IPS-18a (cell line): Measurements from ENCODE around the gene DYSF.

Experiments
- H3K27ac ChIP-seq: one replicate; pipeline ENCODE4 v1.5.1; 2013; ENCODE audit warnings: low read length
- H3K27me3 ChIP-seq: one replicate; pipeline ENCODE4 v1.6.1; 2013; ENCODE audit warnings: mild to moderate bottlenecking, low read length; ENCODE audit not compliant: control insufficient read depth, insufficient read depth
- H3K36me3 ChIP-seq: one replicate; pipeline ENCODE4 v1.6.1; 2013; ENCODE audit warnings: low read depth, low read length; ENCODE audit not compliant: control insufficient read depth
- H3K4me1 ChIP-seq: one replicate; pipeline ENCODE4 v1.6.1; 2013; ENCODE audit warnings: low read depth, low read length; ENCODE audit not compliant: control insufficient read depth
- H3K4me3 ChIP-seq: one replicate; pipeline ENCODE4 v1.5.1; 2013; ENCODE audit warnings: low read length
- H3K9ac ChIP-seq: one replicate; pipeline ENCODE4 v1.6.1; 2013; ENCODE audit warnings: mild to moderate bottlenecking, low read length, moderate library complexity
- H3K9me3 ChIP-seq: one replicate; pipeline ENCODE4 v1.6.1; 2013; ENCODE audit warnings: low read depth, low read length; ENCODE audit not compliant: control insufficient read depth

Gene DYSF

GRCh38 chr2:71710367-71711132 lies 257.2 kb downstream of the DYSF start:
- no peaks in the 10 kb centered on the region for H3K9me3 ChIP-seq
- H3K27me3 ChIP-seq, result no peaks in the 10 kb centered on the region
- H3K27ac ChIP-seq, result no peak overlapping the region
- no peaks in the 10 kb centered on the region for H3K36me3 ChIP-seq
- H3K4me3 ChIP-seq, result no peak overlapping the region
- no peak overlapping the region for H3K9ac ChIP-seq
- no peaks in the 10 kb centered on the region for H3K4me1 ChIP-seq

DNA sequence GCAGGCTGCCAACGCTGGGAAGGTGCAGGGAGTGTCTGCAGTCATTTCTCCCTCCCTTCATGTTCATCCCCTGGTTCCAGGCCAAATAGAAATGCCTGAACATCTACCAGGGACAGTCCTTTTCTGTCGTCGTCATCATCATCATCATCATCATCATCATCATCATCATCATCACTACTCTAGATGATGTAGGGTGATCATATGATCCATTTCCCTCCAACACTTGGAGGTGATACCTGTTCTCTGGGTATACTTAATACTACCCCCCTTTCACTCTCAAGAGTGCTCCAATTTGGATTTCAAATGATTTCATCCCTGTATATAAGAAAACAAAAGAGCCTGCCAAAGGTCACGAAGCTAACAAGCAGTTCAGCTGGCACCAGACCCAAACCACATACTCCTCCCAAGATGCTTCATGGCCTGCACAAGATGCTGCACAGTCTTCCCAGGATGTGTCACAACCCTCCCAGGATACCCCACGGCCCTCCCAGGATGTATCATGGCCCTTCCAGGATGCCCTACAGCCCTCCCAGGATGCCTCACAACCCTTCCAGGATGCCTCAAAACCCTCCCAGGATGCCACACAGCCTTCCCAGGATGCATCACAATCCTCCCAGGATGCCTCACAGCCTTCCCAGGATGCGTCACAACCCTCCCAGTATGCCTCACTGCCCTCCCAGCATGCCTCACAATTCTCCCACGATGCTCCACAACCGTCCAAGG lies 257.9 kb downstream of the DYSF start:
- H3K36me3 ChIP-seq, result no peaks in the 10 kb centered on the region
- H3K27ac ChIP-seq, result no peak overlapping the region
- no peak overlapping the region for H3K9ac ChIP-seq
- H3K4me3 ChIP-seq, result no peak overlapping the region
- H3K9me3 ChIP-seq, result no peaks in the 10 kb centered on the region
- H3K27me3 ChIP-seq, result no peaks in the 10 kb centered on the region
- H3K4me1 ChIP-seq, result no peaks in the 10 kb centered on the region

- no peaks in the 10 kb centered on the region for H3K36me3 ChIP-seq
- H3K27ac ChIP-seq, result no peak overlapping the region
- H3K9ac ChIP-seq, result no peak overlapping the region
- H3K27me3 ChIP-seq, result no peaks in the 10 kb centered on the region
- no peaks in the 10 kb centered on the region for H3K4me1 ChIP-seq
- no peak overlapping the region for H3K4me3 ChIP-seq
- no peaks in the 10 kb centered on the region for H3K9me3 ChIP-seq
These were observed 258.9 kb downstream of the DYSF start for GRCh38 chr2:71712158-71712818.

DNA sequence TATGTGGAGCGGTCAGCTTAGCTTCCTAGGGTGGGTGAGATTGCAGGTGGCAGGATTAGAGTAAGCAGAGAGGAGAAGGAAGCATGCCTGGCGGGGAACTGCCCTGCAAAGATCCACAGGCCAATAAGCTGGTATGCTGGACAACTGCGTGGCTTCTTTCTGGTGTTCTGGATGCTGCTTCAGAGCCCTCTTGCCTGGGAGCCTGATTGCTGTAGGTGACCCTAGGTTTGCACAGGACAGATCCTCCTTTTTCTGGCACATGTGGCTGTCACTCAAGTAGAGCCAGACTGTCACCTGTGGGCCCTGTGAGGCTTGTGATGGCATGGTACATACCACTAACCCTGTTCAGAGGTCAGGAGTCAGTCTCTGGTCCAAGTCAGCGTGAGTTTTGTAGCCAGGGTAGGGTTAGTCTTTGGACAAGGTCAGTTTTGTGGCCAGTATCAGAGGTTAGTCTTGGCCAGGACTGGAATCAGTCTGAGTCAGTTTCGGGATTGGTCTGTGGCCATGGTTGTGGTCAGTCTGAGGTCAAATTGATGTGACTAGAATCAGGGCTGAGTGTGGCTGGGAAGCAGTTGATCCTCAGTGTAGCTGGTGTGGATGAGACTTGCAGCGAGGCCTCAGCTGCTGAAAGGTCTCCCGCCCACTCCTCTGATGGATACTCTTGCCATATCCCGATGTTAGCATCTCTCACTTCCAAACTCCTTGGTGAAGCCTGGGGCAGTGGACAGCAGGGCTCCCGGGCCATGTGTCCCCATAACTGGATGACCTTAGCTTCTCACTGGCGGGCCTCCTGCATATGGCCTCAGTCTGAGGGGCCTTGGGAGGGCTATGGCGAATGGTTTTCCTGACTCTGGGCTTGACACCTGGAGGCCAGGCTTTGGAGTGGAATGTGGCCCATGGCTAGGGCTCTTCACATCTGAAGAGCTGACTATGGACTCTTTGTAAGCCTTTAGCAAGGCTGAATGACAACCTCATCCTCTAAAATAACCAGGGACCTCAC lies 260.5 kb downstream of the DYSF start:
- Histone ChIP-seq H3K9me3 (no peaks in the 10 kb centered on the region), H3K27me3 (no peaks in the 10 kb centered on the region), H3K27ac (no peak overlapping the region), H3K4me3 (no peak overlapping the region), H3K9ac (no peak overlapping the region), H3K36me3 (no peaks in the 10 kb centered on the region), H3K4me1 (no peaks in the 10 kb centered on the region)

GRCh38 chr2:71714601-71715240 lies 261.4 kb downstream of the DYSF start:
- Histone ChIP-seq H3K36me3 (no peaks in the 10 kb centered on the region), H3K27ac (no peak overlapping the region), H3K4me1 (no peaks in the 10 kb centered on the region), H3K4me3 (no peak overlapping the region), H3K9ac (no peak overlapping the region), H3K27me3 (no peaks in the 10 kb centered on the region), H3K9me3 (no peaks in the 10 kb centered on the region)

GRCh38 chr2:71715241-71715750 lies 261.9 kb downstream of the DYSF start:
- no peaks in the 10 kb centered on the region for H3K36me3 ChIP-seq
- no peak overlapping the region for H3K27ac ChIP-seq
- no peaks in the 10 kb centered on the region for H3K27me3 ChIP-seq
- no peak overlapping the region for H3K9ac ChIP-seq
- H3K9me3 ChIP-seq, result no peaks in the 10 kb centered on the region
- H3K4me3 ChIP-seq, result no peak overlapping the region
- no peaks in the 10 kb centered on the region for H3K4me1 ChIP-seq

DNA sequence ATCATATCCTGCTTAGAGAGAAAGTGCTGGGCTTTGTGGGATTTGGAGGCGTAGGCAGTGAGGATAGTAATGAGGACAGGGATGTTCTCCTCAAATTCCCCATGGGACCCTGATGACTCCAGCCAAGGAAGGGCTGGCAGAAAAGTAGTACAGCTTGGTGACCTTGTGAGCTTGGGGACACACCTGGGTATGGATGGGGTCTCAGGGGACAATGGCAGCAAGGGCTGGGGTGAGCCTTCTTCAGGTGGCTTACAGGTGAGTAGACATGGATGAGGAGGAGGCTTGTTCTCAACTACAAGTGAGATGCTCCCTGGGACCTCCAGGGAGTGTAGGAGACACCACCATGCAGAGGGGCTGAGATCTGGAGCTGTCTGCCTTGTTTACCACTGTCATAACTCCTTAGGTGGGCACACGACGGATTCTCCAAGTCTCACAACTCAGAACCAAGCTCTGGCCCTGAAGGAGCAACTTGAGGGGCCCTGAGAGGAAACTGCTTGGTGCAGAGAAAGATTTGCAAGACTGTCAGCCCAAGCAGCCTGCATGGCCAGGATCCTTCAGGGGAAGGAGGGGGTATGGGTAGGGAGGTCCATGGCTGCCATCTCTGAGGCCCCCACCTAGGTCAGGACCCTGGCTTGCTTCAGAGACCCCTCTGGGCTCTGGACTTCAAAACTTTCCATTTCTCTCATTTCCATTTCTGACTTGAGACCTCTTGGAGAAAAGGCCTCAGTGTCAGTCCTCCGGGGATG lies 262.8 kb downstream of the DYSF start:
- Histone ChIP-seq H3K4me3 (no peak overlapping the region), H3K9ac (no peak overlapping the region), H3K9me3 (no peaks in the 10 kb centered on the region), H3K4me1 (no peaks in the 10 kb centered on the region), H3K36me3 (no peaks in the 10 kb centered on the region), H3K27me3 (no peaks in the 10 kb centered on the region), H3K27ac (no peak overlapping the region)

DNA sequence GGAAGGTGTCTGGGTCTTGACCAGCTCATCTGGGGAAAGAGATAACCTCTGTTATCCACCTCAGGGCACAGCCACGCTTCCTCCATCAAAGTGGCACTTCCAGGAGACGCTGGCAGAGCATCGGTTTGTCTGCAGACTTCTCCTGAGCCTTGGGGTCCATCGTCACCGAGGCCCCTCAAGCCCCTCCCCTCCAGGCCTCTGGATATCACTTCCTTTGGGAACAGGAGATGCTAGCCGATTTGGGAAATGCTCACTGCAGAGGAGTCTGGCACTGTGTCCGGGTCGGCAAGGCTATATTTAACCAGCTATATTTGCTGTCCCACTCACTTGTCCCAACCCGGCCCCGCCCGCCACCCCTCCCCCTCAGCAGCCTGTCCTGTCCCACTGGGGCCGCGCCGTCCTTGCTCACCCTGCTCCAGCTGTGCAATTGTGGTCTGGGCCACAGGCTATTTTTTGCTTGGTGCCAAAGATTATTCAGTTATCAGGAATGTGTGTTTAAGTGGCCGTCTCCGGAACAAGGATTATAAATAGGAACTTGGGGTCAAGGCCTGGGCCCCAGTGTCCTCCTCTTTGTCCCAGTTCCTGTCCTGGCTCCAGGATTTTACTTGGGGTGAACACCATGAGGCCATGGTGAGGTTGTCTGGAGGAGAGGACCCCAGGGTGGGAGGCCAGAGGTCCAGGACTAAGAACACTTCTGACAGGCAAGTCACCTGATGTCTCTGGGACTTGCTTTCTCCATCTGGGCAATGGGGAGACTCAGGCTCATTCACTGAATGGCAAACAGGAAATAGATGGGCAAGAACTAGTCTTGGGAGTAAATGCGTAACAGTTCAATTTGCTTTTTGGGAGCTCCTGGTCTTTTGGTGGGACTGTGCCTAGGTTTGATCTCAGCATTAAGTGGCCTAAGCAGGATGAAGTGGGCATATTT lies 263.6 kb downstream of the DYSF start:
- Histone ChIP-seq H3K4me3 (no peak overlapping the region), H3K27me3 (no peaks in the 10 kb centered on the region), H3K9me3 (no peaks in the 10 kb centered on the region), H3K36me3 (no peaks in the 10 kb centered on the region), H3K4me1 (no peaks in the 10 kb centered on the region), H3K27ac (no peak overlapping the region), H3K9ac (no peak overlapping the region)

DNA sequence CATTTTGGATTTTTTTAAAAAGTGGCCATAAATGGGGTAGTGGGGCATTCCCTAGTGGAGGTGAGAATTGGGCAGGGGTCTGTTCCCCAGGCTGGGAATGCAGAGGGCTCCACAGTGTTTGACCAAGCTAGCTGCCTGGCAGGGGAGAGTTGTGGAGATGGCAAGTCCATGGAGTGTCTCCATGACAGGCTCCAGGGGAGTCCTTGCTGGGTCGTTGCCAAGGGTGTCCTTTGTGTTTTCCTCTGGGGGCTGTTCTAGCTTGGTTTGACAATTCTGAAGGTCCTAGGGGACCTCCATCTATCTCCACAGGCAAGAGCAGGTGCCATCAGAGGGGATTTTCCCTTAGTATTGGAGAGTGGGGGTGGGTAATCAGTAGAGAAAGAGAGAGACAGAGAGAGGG lies 265.3 kb downstream of the DYSF start:
- Histone ChIP-seq H3K9me3 (no peaks in the 10 kb centered on the region), H3K9ac (no peak overlapping the region), H3K36me3 (no peaks in the 10 kb centered on the region), H3K27ac (no peak overlapping the region), H3K27me3 (no peaks in the 10 kb centered on the region), H3K4me1 (no peaks in the 10 kb centered on the region), H3K4me3 (no peak overlapping the region)
